Cortex of kidney (tissue), 1 donor: ENCODE measurements around the gene ADPRM.

Experiments used
- DNase-seq: peaks from one replicate; lab custom pipeline; 2025; lab: John Stamatoyannopoulos, UW

Gene ADPRM

DNA sequence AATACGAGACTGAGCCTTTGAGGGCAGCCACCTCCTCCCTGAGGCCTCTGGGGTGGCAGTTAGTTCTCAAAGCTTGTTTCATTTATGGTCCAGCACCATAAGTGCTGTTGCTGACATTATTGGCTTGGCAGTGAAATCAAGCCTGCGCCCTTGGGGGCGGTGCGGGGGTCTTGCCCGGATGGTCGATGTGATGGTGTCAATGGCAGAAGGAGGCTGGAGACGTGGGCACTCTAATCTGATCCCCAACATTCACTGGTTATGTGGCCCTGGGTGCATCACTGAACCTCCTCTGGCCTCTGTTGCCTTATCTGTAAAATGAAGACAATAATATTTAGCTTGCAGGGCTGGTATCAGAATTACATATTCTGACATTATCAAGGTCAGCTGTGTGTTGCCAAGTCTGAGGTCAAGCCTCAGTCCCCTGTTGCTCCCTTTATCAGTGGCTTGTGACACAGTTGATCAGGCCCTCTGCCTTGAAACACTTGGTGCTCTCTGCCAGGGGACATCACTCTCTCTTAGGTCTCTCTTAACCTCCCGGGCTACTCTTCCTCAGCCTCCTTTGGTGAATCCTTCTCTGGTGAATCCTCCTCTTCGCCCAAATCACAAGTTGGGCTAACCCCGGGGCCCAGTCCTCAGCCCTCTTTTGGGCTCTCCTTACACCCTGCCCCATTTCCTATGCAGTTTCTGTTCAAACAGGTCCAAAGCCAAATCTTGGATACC lies 44.2 kb downstream of the ADPRM start:
- no peak for DNase-seq

DNA sequence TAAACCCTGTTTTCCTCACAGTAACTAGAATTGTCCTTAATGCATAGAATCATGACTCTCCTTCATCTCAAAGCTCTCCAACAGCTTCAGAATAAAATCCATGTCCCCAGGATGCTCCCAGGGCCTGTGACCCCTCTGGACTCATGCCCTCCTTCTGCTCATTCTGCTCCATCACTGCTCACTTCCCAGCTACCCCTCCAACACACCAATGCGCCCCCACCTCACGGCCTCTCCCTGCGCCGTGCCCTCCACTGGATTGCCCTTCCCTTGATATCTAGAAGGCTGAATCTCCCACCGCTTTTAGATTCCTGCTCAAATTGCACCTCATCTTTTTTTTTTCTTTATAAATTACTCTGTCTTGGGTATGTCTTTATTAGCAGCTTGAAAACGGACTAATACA lies 45.0 kb downstream of the ADPRM start:
- DNase-seq = no peak

DNA sequence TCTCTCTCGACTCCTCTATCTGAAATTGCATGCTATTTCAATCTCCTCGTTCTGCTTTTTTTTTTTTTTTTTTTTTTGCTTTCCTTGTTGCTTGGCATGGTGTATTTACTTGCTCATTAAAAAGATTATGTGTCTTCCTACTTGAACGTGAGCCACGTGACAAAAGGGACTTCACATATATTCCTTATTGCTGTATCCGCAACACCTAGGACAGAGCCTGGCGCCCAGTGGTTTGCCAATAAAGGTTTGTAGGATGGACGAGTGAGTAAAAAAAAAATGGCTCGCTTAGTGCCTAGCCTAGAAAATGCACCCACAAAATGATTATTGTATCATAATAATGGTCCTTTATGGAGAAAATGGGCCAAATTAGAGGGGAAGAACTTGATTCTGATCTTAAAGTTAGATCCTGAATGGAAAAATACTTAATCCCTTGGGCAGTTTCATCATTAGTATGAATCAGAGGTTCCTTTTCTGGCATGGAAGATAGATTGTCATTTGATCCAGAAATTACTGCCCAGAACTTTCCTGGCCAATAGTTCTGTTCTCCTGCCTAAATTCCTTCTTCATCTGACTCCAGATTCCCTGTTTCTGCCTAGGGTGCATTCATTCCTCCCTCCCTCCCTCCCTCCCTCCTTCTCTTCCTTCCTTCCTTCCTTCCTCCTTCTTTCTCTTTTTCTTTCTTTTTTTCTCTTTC lies 46.1 kb downstream of the ADPRM start:
- no peak for DNase-seq

DNA sequence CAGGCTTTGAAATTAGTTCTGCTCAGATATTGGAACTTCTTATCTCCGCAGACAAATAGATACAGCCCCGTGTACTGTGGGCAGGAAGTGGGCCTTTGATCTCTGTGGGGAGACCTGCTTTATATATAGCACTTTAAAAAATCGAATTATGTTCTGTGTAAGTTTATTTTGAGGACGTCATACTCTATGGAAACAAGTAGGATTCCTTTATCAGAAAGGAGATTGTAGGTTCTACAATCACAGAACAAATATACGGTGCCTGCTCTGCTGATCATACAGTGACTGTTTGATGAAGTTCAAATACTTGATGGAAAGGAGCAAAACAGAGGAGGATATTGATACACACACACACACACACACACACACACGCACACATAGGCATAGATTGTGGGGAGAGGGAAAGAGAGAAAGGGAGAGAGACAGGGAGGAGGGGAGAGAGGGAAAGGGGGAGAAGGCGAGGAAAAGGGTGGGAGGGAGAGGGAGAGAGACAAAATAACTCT lies 47.2 kb downstream of the ADPRM start:
- no peak for DNase-seq

DNA sequence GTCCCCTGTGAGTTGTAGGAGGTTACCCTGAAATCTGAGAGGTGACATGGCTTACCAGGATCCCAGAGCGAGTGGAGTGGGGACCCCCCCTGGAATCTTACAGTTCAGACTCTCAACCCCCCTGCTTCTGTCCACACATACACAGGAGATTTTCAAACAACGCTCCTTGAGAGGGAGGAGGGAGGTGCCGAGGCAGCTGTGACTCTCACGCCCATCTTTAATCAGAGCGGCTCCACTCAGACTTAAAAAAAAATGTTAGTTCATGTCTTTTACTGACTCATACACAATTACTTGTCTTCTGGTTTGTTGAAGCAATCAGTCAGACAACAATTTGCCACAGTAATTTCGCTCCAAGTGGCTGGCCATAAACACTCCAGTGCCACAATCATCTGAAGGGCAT lies 47.8 kb downstream of the ADPRM start:
- no peak for DNase-seq

DNA sequence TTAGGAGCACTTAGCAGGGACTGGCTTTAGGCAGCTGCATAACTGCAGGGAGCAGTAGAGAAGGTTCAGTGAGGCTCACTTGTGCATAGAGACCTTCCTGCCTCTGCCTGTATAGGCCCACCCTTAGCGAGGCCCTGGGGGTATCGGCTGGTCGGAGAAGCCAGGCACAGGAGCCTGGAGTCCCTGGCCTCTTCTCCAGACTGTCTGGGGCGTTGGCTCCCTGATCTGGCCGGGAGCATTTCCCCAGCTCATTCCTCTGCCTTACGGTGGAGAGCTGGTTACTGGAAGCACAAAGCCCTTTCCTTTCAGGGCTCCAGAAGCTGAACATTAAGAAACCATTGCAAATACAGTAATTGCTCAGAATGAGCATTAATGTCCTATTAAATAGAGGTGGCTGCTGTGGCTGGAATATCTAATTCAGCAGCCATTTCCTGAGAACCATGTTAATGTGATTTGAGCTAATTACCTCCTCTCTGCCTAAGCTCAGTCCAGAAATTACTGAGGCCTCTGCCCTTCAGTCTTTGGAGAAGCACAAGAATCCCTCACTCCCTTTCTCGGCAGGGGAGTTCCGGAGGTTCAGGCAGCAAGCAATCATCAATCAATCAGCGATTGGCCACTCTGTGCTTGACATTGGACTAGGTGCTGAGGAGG lies 51.3 kb downstream of the ADPRM start:
- DNase-seq = no peak

DNA sequence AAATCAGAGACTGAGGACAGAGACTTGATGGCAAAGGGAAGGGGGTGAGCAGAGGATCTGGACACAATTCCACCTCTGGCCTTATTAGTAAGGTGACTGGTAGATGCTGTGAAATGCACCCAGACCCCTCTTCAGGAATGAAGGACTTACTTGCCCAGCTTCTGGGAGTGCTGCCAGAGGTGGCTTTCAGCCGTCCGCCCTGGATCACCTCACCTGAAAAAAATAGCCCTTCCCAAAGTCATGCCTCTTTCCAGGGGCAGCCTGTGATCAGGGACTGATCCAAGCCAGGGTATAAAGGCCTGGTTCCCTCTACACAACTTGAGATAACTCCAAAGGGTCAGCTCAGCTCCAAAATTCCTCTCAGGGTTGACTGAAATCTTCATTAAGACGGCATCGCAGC lies 52.8 kb downstream of the ADPRM start:
- DNase-seq = no peak

DNA sequence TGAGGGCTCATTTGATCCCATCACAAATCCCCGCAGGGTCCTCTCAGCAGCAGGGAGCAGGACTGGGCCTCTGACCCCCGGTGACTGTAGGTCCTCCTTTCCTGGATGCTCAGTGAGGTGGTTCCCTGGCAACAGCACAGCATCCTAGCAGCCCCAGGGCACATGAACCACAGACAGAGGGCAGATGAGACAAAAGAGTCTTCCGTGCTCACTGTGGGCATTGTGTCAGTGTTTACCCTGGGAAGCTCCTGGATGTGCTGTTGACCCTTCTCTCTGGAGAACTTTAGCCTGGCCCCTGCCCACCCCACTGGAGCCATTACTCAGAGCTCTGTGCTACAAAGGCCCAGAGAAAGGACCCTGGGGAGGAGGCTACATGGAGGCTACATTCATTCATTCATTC lies 54.2 kb downstream of the ADPRM start:
- no peak for DNase-seq

DNA sequence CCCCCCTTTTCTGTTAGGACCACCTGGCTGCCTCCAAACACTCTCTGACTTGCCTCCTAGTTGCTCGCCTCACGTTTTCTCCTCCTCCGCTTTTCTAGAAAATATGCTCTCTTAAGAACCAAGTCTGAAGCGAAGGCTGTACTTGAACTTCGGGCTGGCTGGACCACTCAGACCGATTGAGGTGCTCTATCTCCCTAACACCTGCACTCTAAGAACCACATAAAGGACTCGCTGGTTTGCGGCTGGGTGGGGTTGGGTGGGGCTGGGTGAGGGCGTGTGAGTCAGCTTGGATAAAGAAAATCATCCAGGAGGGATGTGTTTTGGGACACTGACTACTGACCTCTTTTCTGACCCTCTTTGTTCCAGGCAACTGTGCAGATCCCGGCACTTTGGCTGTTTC lies 55.3 kb downstream of the ADPRM start:
- DNase-seq = no peak

DNA sequence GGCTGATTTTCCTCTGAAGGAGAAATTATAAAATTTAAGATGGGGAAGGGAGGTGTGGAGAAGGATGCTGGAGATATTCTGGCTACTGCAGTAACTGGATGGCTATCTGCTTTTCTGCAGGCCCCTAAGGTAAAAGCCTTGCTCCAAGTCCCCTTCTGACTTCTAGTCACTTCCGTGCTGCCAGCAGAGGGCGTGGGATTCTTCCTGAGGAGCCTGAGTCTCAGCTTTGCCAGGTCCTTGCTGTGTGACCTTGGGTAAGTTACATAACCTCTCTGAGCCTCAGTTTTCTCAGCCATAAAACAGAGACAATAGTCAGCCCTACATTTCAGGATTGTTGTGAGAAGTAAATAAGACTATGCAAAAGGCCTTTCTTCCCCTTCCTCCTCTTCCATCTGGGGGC lies 56.7 kb downstream of the ADPRM start:
- DNase-seq = no peak

DNA sequence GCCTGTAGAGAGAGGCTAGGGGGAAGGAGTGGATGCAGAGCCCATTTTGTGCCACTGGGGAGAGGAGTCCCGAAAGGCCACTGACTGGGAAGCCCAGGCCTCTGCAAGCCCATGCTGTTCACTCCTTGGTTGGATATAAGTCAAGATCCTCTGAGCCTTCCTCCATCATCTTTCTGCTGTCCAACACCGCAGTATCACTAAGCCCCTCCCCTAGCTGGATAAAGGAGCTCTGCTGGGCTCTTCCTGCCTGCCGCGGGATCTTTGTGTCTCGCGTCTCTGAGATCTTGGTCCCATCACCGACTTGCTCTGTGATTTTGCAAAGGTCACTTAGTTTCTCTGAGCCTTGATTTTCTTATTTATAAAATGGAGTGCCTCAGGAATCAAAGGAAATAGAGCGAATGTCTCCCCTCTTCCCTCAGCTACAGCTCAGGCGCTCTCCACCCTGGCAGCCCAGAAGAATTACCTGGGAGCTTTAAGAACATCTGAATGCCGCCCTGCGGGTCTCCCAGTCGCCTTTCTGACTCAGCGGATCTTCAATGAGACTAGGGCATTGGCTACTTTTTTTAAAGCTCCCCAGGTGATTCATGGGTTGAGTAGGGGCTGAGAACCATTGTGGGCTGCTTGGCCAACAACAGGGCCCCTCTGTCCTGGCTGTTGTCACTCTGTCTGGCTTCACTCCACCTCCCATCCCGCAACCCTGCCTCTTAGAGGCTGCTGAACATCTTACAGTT lies 57.6 kb downstream of the ADPRM start:
- DNase-seq = no peak

DNA sequence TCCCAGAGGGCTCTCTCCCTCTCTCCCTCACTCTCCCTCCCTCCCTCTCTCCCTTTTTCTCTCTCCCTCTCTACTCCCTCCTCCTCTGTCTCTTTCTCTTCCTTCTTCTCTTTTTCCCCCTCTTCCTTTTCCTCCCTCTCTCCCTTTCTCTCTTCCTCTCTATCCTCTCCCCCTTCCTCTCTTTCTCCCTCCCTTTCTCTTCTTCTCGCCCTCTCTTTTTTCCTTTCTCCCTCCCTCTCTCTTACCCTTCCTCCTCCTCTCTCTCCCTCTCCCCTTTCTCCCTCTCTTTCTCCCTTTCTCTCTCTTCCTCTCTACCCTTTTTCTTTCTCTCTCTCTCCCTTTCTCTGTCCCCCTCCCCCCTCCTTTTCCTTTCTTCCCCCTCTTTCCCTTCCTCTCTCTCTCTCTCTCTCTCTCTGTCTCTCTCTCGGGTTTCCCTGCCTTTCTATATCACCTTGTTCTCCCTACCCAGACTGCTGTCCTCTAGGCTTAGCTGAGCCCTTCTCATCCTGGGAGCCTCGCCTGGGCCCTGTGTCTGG lies 58.3 kb downstream of the ADPRM start:
- DNase-seq = no peak

DNA sequence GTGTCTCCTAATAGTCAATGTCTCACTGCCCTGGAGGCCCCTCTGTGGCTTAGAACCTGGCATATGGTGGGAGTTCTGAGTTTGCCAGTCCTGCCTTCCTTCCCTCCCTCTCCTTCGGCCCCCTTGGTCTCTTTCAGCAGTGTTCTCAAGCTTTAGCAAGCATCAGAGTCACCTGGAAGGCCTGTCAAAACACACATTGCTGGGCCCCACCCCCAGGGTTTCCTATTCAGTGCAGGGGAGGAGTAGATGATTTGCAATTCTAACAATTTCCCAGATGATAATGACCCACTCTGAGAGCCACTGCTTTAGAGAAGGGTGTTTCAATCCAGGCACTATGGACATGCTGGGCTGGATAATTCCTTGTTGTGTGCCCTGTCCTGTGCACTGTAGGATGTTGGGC lies 58.8 kb downstream of the ADPRM start:
- no peak for DNase-seq

DNA sequence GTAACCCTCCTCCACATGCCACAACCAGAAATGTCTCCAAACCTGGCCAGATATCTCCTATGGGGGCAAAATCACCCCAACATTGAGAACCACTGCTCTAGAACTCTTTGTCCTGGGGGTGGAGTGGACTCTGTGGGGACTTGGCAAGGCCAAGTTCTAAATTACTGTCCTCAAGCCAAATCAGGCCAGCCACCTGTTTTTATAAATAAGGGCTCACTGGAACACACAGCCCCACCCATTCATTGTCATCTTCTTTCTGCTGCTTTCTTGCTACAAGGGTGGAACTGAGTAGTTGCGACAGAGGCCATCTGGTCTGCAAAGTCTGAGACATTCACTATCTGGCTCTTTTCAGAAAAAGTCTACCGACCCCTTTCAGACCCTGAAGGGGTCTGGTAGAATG lies 59.2 kb downstream of the ADPRM start:
- no peak for DNase-seq

DNA sequence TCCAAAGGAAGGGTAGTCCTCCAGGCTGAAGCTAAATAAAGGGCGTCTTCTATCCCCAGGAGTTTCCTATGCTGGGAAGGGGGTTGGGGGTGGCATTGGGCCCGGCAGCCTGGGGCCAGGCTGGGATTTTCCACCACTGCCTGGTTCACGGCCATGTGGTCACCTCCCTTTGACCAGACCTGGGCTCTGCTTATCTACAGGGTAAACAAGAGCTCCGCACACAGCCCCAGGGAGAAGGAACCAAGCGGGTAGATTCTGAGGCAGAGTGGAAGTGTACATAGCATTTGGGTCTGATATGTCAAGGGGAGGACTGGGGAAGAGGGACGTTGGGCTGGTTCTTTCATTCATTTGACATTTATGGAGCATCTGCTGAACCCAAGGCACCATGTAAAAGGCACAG lies 59.7 kb downstream of the ADPRM start:
- no peak for DNase-seq

DNA sequence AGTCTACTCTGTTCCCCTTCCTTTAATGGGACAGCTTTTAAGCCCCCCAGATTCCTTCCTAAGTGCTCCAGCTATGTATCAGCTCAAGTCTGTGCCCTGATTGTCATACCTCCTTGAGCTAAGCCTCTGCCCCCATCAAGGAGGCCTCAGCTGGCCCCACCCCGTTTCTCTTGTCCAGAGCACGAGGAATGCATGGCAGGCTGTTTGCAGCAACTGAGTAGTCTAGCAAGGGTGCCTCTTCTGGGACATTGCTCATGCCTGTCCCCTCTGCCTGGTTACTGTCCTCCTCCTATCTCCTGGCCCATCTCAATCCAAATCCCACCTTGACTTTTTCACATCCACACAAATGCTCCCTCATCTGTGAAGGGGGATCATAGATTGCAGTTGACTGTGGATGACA lies 60.3 kb downstream of the ADPRM start:
- no peak for DNase-seq

DNA sequence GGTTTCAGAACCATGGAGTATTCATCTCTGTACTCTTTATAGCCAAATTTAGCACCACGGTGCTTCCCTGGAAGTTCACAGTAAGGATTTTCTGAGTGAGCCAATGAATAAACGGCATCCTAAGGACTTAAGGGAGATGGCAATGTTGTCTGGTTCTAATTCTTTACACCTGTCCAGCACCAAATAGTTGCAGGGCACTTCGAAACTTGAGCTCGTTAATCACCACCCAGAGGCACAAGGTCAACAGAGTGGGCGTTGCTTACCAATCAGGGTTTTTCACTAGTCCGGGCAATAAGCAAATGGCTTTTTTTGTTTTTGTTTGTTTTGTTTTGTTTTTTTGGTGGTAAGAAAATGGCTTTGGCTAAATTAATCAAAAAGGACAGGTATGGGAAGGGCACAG lies 60.7 kb downstream of the ADPRM start:
- DNase-seq = no peak
